Neuronal stem cell (in vitro differentiated cells): ENCODE measurements around the gene IL16.
A peak's percentile ranks its signal among the peaks of the same experiment; 100 is the strongest.
"Not testable (repeated sequence)": the region's sequence is repeated elsewhere in the genome, so short reads cannot be mapped to it uniquely, and the experiment has no call there.

Experiments used
- DNase-seq: peaks from one replicate; pipeline ENCODE4 v3.0.0-alpha.2; 2013; ENCODE audit warnings: low spot score
- H2AFZ ChIP-seq: one replicate; pipeline ENCODE4 v1.6.1; 2013; ENCODE audit warnings: mild to moderate bottlenecking, low read length, inconsistent platforms
- H2AK5ac ChIP-seq: 2 replicates; pipeline ENCODE4 v1.6.1; 2013; ENCODE audit warnings: low read depth, mild to moderate bottlenecking, inconsistent platforms, low read length, moderate library complexity, mixed read lengths
- H2BK120ac ChIP-seq: 2 replicates; pipeline ENCODE4 v1.6.1; 2013; ENCODE audit warnings: low read depth, mild to moderate bottlenecking, inconsistent platforms, low read length, moderate library complexity, mixed read lengths
- H2BK12ac ChIP-seq: one replicate; pipeline ENCODE4 v1.6.1; 2013; ENCODE audit warnings: low read length, inconsistent platforms
- H2BK15ac ChIP-seq: 2 replicates; pipeline ENCODE4 v1.6.1; 2013; ENCODE audit warnings: mild to moderate bottlenecking, low read length, inconsistent platforms, mixed read lengths
- H2BK5ac ChIP-seq: one replicate; pipeline ENCODE4 v1.6.1; 2013; ENCODE audit warnings: inconsistent platforms, mild to moderate bottlenecking, low read length, moderate library complexity
- H3K14ac ChIP-seq: one replicate; pipeline ENCODE4 v1.6.1; 2013; ENCODE audit warnings: low read length, inconsistent platforms
- H3K18ac ChIP-seq: 2 replicates; pipeline ENCODE4 v1.6.1; 2013; ENCODE audit warnings: low read length, inconsistent platforms
- H3K23ac ChIP-seq: 2 replicates; pipeline ENCODE4 v1.6.1; 2013; ENCODE audit warnings: low read depth, mild to moderate bottlenecking, mixed read lengths, low read length, inconsistent platforms; ENCODE audit not compliant: poor library complexity
- H3K27ac ChIP-seq: replicated peaks from 3 replicates; pipeline ENCODE4 v1.5.1; 2013; ENCODE audit warnings: low read length, inconsistent platforms
- H3K27me3 ChIP-seq, 3 experiments: 2 replicates each; pipeline ENCODE4 v1.6.1; 2013; ENCODE audit warnings: low read length in 3 of 3, mild to moderate bottlenecking in 2 of 3, inconsistent platforms in 1 of 3, low read depth in 1 of 3, mixed read lengths in 1 of 3, moderate library complexity in 1 of 3; ENCODE audit not compliant: control insufficient read depth in 3 of 3, insufficient read depth in 3 of 3
- H3K36me3 ChIP-seq, 2 donors: replicated peaks in 1 of 2; 2 replicates each; pipeline ENCODE4 v1.6.1; 2013; ENCODE audit warnings: low read length in 2 of 2; ENCODE audit not compliant: control insufficient read depth in 2 of 2, insufficient read depth in 2 of 2
- H3K4ac ChIP-seq: 2 replicates; pipeline ENCODE4 v1.6.1; 2013; ENCODE audit warnings: inconsistent platforms, mild to moderate bottlenecking, low read length, moderate library complexity
- H3K4me1 ChIP-seq, 2 donors: 1 replicate in 1 of 2; 2 replicates in 1 of 2; pipeline ENCODE4 v1.6.1; 2013; ENCODE audit warnings: low read length in 2 of 2, low read depth in 1 of 2; ENCODE audit not compliant: control insufficient read depth in 2 of 2, insufficient read depth in 1 of 2
- H3K4me2 ChIP-seq: one replicate; pipeline ENCODE4 v1.6.1; 2013; ENCODE audit warnings: mild to moderate bottlenecking, low read length, inconsistent platforms; ENCODE audit not compliant: insufficient read depth, poor library complexity, severe bottlenecking
- H3K4me3 ChIP-seq, 2 donors: 2 replicates each; pipeline ENCODE4 v1.5.1; 2013; ENCODE audit warnings: low read length in 2 of 2, mild to moderate bottlenecking in 2 of 2, inconsistent platforms in 1 of 2, moderate library complexity in 1 of 2
- H3K79me1 ChIP-seq: one replicate; pipeline ENCODE4 v1.6.1; 2013; ENCODE audit warnings: low read depth, mild to moderate bottlenecking, inconsistent platforms, low read length, moderate library complexity
- H3K9ac ChIP-seq: one replicate; pipeline ENCODE4 v1.6.1; 2013; ENCODE audit warnings: mild to moderate bottlenecking, low read depth, low read length, inconsistent platforms; ENCODE audit not compliant: poor library complexity
- H3K9me3 ChIP-seq, 2 donors: replicated peaks in 1 of 2; 2 replicates each; pipeline versions ENCODE3 to v1.6.1; 2013; ENCODE audit warnings: low read length in 2 of 2, mild to moderate bottlenecking in 2 of 2, inconsistent platforms in 1 of 2, low read depth in 1 of 2, mixed read lengths in 1 of 2, moderate library complexity in 1 of 2; ENCODE audit not compliant: control insufficient read depth in 2 of 2, insufficient read depth in 1 of 2
- H4K8ac ChIP-seq: one replicate; pipeline ENCODE4 v1.6.1; 2013; ENCODE audit warnings: low read depth, mild to moderate bottlenecking, inconsistent platforms, low read length, moderate library complexity
- H4K91ac ChIP-seq: one replicate; pipeline ENCODE4 v1.6.1; 2013; ENCODE audit warnings: low read length, low read depth, mild to moderate bottlenecking, inconsistent platforms; ENCODE audit not compliant: poor library complexity
- WGBS, 2 donors: extraction: QIAGEN DNeasy Blood & Tissue Kit; methylation state at CpG; one replicate each; pipeline ENCODE4 v1.1.7; 2013; ENCODE audit warnings: missing lambda C conversion rate in 2 of 2, mixed read lengths in 1 of 2; ENCODE audit not compliant: insufficient read length in 2 of 2, insufficient replicate concordance in 1 of 2; ENCODE audit errors: extremely low coverage in 2 of 2; 5-methylcytosine and 5-hydroxymethylcytosine counted together

Gene IL16

DNA sequence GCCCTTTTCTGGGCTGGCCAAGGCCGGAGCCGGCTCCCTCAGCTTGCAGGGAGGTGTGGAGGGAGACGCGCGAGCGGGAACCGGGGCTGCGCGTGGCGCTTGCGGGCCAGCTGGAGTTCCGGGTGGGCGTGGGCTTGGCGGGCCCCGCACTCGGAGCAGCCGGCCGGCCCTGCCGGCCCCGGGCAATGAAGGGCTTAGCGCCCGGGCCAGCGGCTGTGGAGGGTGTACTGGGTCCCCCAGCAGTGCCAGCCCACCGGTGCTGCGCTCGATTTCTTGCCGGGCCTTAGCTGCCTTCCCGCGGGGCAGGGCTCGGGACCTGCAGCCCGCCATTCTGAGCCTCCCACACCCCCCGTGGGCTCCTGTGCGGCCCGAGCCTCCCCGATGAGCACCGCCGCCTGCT, 38.1 kb upstream of the IL16 start:
- not testable (repeated sequence) for H3K79me1 ChIP-seq, H2AK5ac ChIP-seq, H2BK12ac ChIP-seq, H3K9me3 ChIP-seq, H3K27ac ChIP-seq, H3K4me2 ChIP-seq, DNase-seq, H3K4me3 ChIP-seq, H2BK15ac ChIP-seq, H4K91ac ChIP-seq, H3K23ac ChIP-seq, H3K18ac ChIP-seq, H3K14ac ChIP-seq, H3K36me3 ChIP-seq, H3K4me1 ChIP-seq, H3K9ac ChIP-seq, H3K27me3 ChIP-seq, H2AFZ ChIP-seq, H2BK120ac ChIP-seq, H2BK5ac ChIP-seq, H4K8ac ChIP-seq, H3K4ac ChIP-seq
- no CpG with 5 or more reads among the region's 37 CpGs for WGBS, 2 donors

DNA sequence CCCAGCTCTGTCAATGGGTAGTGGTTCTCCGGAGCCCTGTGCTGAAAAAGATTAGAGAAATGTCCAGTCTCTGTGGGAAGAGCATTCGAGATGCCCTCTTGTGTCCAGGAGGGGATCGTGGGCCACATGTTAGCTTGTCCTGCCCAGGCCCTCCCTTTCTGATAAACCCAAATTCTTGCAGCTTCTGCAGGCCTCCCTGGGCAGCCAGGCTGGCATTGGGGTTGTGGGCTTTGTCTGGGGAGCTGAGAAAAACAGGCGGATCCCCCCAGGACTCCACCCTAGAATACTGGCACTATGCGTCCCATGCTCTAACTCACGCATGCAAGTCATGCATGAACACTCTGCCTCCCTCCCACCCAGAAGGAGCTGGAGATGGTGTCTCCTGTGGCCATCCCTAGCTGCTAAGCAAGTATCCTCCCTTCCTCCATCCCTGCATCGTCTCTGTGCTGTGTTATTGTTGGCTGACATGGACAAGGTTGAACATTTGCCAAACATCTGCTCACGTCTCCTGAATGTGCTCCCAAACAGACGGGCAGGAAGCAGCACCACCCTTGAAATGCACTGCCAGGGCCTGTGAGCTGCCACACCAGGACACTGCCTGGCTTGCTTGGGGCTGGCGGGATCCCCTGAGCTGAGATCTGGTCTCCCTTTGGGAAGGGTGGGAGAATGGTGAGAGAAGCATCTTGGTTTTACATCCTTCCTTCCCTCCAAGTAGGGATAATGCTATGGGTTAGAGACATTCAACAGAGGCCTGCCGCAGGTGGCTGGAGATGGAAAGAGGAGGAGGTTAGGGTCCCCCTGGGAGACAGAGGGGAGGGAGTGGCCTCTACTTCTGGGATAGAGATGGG, 36.1 kb upstream of the IL16 start:
- no peak overlapping the region for H3K14ac ChIP-seq
- H3K27ac ChIP-seq: no peak overlapping the region
- DNase-seq: no peak

DNA sequence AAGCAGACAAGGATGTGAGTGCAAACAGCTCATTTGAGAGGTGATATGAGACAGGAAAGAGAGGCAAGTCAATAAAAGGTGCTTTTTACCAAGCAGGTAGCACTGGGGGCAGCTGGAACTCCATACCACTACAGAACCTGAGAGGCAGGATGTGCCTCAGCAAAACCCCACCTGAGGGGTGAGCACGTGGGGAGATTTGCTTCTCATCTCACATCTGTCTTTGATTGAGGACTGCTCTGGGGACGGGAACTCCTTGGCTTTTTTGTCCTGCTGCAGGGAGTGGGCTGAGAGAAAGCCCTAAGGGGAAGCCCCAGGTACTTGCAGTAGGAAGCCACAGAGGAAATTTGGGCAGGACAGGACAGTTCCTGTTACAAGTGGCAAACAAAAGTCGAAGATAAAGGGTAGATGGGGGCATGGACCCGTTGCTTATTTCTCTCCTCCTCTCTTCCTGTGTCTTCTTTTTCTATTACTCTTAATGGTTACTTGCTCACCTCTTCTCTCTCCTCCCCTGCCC, 35.5 kb upstream of the IL16 start:
- Histone ChIP-seq H3K4me2 (no peak overlapping the region), H2AK5ac (no peak overlapping the region), H3K18ac (no peak overlapping the region), H3K4ac (no peak overlapping the region), H3K27ac (no peak overlapping the region), H4K91ac (no peak overlapping the region), H2BK120ac (no peak overlapping the region), H3K23ac (no peak overlapping the region), H3K27me3 (no peaks in the 10 kb centered on the region), H2BK5ac (no peak overlapping the region), H3K14ac (no peak overlapping the region), H3K9ac (no peak overlapping the region), H3K9me3 (no peaks in the 10 kb centered on the region), H2AFZ (no peak overlapping the region), H3K79me1 (no peaks in the 10 kb centered on the region), H3K36me3 (peaks cover 0 to 2% of the 10 kb centered on the region in 2 donors), H3K4me1 (no peaks in the 10 kb centered on the region), H2BK12ac (no peak overlapping the region), H3K4me3 (no peak overlapping the region), H2BK15ac (no peak overlapping the region), H4K8ac (no peak overlapping the region)
- no peak for DNase-seq
- no CpG with 5 or more reads among the region's 4 CpGs for WGBS, 2 donors

More for the DNA sequence above, 36.1 kb upstream of the IL16 start:
- H3K4me3 ChIP-seq: no peak overlapping the region
- no peaks in the 10 kb centered on the region for H3K79me1 ChIP-seq
- no peak overlapping the region for H3K4me2 ChIP-seq
- no peak overlapping the region for H2BK120ac ChIP-seq
- H3K36me3 ChIP-seq: peaks cover 0 to 2% of the 10 kb centered on the region in 2 donors
- peak overlapping the region; percentile 70 for H3K18ac ChIP-seq
- H4K8ac ChIP-seq: peak overlapping the region; percentile 52
- no peak overlapping the region for H3K4ac ChIP-seq
- H2AK5ac ChIP-seq: no peak overlapping the region
- no peaks in the 10 kb centered on the region for H3K9me3 ChIP-seq
- peak overlapping the region; percentile 2 for H3K9ac ChIP-seq
- H3K23ac ChIP-seq: peak overlapping the region; percentile 80
- no peak overlapping the region for H2BK5ac ChIP-seq
- H3K4me1 ChIP-seq: no peaks in the 10 kb centered on the region
- WGBS, 2 donors: no CpG with 5 or more reads among the region's 11 CpGs
- H2BK15ac ChIP-seq: no peak overlapping the region
- no peak overlapping the region for H2BK12ac ChIP-seq
- H2AFZ ChIP-seq: no peak overlapping the region
- no peaks in the 10 kb centered on the region for H3K27me3 ChIP-seq
- H4K91ac ChIP-seq: no peak overlapping the region

- H2BK120ac ChIP-seq: no peak overlapping the region
- no peak overlapping the region for H2BK15ac ChIP-seq
- H4K91ac ChIP-seq: no peak overlapping the region
- no CpG with 5 or more reads among the region's 7 CpGs for WGBS, 2 donors
- no peaks in the 10 kb centered on the region for H3K4me1 ChIP-seq
- no peaks in the 10 kb centered on the region for H3K27me3 ChIP-seq
- no peak overlapping the region for H2BK12ac ChIP-seq
- no peaks in the 10 kb centered on the region for H3K79me1 ChIP-seq
- no peak overlapping the region for H3K27ac ChIP-seq
- no peak overlapping the region for H3K4ac ChIP-seq
- H4K8ac ChIP-seq: no peak overlapping the region
- no peak for DNase-seq
- H3K9me3 ChIP-seq: no peaks in the 10 kb centered on the region
- no peak overlapping the region for H2BK5ac ChIP-seq
- no peak overlapping the region for H3K4me2 ChIP-seq
- H3K18ac ChIP-seq: no peak overlapping the region
- no peak overlapping the region for H2AFZ ChIP-seq
- H3K4me3 ChIP-seq: no peak overlapping the region
- H3K9ac ChIP-seq: no peak overlapping the region
- H3K23ac ChIP-seq: no peak overlapping the region
- H3K14ac ChIP-seq: no peak overlapping the region
- no peak overlapping the region for H2AK5ac ChIP-seq
- peaks cover 0 to 2% of the 10 kb centered on the region in 2 donors for H3K36me3 ChIP-seq
Measured at GRCh38 chr15:81161851-81162250, 34.8 kb upstream of the IL16 start.
